Urinary bladder (tissue), 4 donors: ENCODE measurements around the gene CFAP57. TPM values are rescaled to one million over a fixed set of nuclear protein-coding genes. Genes with fewer than 3 reads are reported as not detected.

Experiments
- DNase-seq: peaks from one replicate; pipeline ENCODE4 v3.0.0-alpha.2; 2015; ENCODE audit errors: extremely low spot score
- H3K27ac ChIP-seq: one replicate; pipeline ENCODE4 v1.5.1; 2013; ENCODE audit warnings: low read depth, mild to moderate bottlenecking, moderate library complexity
- H3K36me3 ChIP-seq: one replicate; pipeline ENCODE4 v1.6.1; 2013; ENCODE audit warnings: mild to moderate bottlenecking, moderate library complexity; ENCODE audit not compliant: insufficient read depth
- H3K4me1 ChIP-seq: one replicate; pipeline ENCODE4 v1.6.1; 2013; ENCODE audit warnings: mild to moderate bottlenecking, moderate library complexity; ENCODE audit not compliant: insufficient read depth
- H3K4me3 ChIP-seq: one replicate; pipeline ENCODE4 v1.5.1; 2013; ENCODE audit warnings: low read depth, low read length
- WGBS: extraction: QIAGEN DNeasy Blood & Tissue Kit; methylation state at CpG from one replicate; pipeline ENCODE4 v1.1.7; 2013; 5-methylcytosine and 5-hydroxymethylcytosine counted together
- polyA plus RNA-seq: library from polyadenylated mRNA; stranded (reverse); fragments of 200-250 nt; gene quantifications from one replicate; pipeline ENCODE4 v1.2.3, GENCODE V29; 2013
- total RNA-seq: library from RNA; depleted of rRNA; stranded (reverse); fragments of >200 nt; gene quantifications from one replicate; pipeline ENCODE4 v1.2.3, GENCODE V29; 2014
- donor health status: healthy with polysubstance abuse.
- donor health status: healthy.

Gene CFAP57
- total and polyA plus RNA-seq, 2 donors = 0.05 to 0.11 TPM

DNA sequence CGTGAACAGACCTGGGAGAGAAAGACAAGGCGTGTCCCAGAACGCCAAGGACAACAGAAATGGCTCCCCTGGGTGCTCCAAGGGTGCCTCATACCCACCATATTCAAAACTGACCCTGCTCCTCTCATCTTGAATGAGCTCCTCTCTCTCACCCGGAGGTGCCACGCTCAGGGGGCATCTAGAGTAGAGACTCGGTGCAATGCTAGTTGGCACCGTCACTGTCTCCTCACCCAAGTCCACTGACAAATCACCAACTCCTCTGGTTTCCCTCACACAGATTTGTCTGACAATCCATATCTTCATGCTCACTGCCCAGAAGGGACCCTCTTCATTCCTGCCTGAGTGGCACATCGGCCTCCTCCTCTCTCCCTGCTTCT, 102.7 kb downstream of the CFAP57 start:
- DNase-seq = no peak
- WGBS = 91% methylated on average over 8 of the region's 8 CpGs
- Histone ChIP-seq H3K27ac (no peak overlapping the region), H3K4me3 (no peak overlapping the region), H3K36me3 (no peaks in the 10 kb centered on the region), H3K4me1 (no peaks in the 10 kb centered on the region)

DNA sequence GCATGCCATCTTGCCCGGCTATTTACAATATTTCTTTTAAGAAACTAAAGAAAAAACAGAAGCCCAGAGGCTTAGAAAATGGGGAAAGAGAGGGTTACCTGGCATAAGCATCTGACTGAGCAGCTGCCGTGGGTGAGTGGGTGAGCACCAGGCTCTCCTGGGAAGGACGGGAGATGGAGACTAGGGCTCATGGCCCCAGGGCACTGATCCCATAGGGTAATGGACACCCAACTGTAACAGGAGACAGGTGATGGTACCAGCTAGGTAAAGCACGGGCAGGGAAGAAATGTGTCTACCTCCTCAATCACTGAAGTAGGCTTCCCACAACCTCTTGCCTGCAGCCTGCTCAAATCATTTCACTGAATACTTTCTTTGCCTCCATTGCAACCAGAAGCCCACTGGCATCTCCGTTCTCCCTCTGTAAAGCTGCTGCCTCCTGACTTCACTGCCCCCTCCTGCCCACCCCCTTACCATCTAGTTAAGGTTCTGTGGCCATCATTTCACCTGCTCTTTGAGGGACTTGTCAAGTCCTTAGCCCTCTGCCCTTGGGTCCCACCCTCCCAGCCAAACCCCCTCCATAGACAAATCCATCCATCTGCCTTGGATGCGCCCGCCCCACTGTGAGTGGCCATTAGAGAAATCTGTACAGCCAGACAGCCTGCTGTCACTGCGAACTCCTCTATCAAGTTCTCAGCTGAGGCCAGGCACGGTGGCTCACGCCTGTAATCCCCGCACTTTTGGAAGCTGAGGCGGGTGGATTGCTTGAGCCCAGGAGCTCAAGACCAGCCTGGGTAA, 103.9 kb downstream of the CFAP57 start:
- H3K4me3 ChIP-seq = no peak overlapping the region
- H3K27ac ChIP-seq = no peak overlapping the region
- H3K36me3 ChIP-seq = no peaks in the 10 kb centered on the region
- no peaks in the 10 kb centered on the region for H3K4me1 ChIP-seq
- 77% methylated on average over 12 of the region's 12 CpGs for WGBS
- no peak for DNase-seq

DNA sequence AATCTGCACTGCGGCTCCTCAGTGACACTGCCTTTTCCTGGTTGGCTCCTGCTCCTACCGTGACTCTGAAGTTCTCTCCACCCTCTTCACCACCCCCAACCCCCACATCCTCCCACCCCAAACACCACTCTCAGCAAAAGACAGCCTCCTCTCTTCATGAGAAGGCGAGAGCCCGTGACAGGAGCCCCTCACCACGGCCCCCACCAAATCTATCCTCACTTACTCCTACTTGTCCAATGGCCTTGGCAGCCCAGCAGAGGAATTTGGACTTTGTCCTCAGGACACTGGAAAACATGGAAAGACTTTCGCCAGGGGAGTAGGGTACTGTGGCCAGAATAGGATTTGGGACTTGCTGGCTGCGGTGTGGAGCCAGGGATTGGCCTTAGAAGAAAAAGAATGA, 104.5 kb downstream of the CFAP57 start:
- DNase-seq = no peak
- H3K4me3 ChIP-seq = no peak overlapping the region
- no peaks in the 10 kb centered on the region for H3K36me3 ChIP-seq
- no peaks in the 10 kb centered on the region for H3K4me1 ChIP-seq
- no peak overlapping the region for H3K27ac ChIP-seq
- 52% methylated on average over 7 of the region's 7 CpGs for WGBS

DNA sequence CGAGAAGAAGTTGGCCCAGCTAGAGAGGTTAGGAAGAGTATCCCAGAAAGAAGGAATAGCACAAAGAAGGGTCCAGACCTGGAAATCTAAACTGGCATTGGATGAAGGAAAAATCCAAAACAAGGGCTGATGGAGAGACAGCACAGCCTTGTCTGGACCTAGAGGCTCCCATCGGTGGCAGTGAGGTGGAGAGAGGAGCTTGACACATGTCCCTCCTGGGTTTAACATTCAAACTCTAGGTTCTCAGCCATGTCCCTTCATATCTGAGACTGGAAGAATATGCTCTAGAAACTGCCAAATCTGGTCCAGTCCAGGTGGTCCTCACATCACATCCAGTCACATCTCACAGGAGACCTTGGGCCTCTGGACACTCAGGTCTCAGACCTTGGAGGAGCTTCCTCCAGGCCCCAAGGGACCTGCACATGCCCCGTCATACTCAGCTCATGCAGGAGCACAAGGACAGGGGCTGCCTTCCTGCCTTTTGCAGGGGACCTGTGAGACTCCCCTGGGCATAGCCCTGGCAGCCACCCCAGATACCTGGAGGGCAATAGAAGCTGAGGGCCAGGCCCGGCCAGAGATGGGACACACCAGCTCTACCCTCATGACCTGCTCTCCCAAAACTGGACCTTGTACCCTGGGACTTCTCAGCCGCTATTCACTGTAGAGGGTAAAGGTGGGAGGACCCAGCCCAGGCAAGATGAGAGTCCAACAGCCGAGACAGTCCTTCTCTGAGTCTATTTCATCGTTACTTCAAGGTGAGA, 105.2 kb downstream of the CFAP57 start:
- Histone ChIP-seq H3K27ac (no peak overlapping the region), H3K4me3 (no peak overlapping the region), H3K4me1 (no peaks in the 10 kb centered on the region), H3K36me3 (no peaks in the 10 kb centered on the region)
- 89% methylated on average over 7 of the region's 7 CpGs for WGBS
- no peak for DNase-seq

DNA sequence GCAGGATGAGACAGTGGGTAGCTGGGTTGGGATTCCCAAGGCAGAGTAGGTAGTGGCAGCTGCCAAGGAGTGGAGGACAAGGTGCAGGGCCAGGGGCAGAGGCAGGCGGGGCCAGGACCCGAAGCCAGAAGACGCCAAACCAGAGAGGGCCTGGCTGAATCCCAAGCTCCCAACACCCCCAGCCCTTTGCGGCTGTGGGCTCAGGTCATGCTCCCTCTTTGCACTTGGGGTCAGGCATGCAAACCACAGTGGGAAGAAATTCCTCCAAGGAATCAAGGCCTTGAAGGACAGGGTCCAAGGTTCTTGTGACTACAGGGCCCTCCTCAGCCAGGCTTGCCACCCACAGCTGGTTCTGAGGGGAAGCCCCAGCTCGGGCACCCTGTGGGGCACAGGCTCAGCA, 107.0 kb downstream of the CFAP57 start:
- no peak overlapping the region for H3K4me3 ChIP-seq
- 92% methylated on average over 5 of the region's 5 CpGs for WGBS

DNA sequence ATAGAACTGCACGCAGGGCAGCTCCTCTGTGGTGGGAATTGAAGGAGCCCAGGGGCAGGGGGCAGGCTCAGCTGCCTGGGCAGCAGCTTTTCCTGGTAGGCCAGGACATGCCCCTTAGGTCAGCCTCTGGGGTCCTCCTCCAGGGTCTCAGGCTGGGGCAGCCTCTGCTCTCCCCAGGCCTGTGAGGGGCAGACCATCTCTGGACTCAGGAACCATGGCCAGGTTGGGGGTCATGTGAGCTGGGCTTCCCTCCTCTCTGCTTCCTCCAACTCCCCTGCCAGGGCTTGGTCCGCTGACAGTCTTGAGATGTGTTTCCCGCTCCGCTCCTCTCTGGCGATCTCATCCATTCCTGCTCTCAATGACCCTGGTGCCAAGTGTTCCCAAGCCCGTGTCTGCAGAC, 107.5 kb downstream of the CFAP57 start:
- Histone ChIP-seq H3K4me3 (no peak overlapping the region), H3K4me1 (no peaks in the 10 kb centered on the region), H3K27ac (no peak overlapping the region), H3K36me3 (no peaks in the 10 kb centered on the region)
- WGBS = 89% methylated on average over 6 of the region's 6 CpGs
- DNase-seq = no peak

More for the DNA sequence above, 107.0 kb downstream of the CFAP57 start:
- DNase-seq = no peak
- Histone ChIP-seq H3K36me3 (no peaks in the 10 kb centered on the region), H3K4me1 (no peaks in the 10 kb centered on the region), H3K27ac (no peak overlapping the region)

DNA sequence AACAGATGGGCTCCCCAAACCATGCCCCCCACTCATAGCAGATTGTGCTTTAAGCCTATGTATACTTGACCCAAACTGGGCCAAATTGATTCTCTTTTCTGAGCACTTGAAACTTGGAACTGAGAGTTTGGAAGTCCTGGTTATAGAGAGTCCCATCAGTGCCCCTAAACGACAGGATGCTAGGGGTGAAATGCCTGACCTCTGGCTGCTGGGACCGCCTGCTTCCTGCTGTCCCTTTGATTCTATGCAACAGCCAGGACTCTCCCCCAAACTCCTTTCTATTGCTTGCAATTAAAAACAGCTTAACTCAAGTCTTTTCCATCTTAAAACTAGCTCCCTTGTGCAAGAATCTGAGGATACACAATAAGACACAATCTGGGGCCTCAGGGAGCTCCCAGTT, 108.6 kb downstream of the CFAP57 start:
- Histone ChIP-seq H3K4me3 (no peak overlapping the region), H3K4me1 (no peaks in the 10 kb centered on the region), H3K36me3 (no peaks in the 10 kb centered on the region), H3K27ac (no peak overlapping the region)
- no peak for DNase-seq
- 30% methylated on average over 2 of the region's 2 CpGs for WGBS

DNA sequence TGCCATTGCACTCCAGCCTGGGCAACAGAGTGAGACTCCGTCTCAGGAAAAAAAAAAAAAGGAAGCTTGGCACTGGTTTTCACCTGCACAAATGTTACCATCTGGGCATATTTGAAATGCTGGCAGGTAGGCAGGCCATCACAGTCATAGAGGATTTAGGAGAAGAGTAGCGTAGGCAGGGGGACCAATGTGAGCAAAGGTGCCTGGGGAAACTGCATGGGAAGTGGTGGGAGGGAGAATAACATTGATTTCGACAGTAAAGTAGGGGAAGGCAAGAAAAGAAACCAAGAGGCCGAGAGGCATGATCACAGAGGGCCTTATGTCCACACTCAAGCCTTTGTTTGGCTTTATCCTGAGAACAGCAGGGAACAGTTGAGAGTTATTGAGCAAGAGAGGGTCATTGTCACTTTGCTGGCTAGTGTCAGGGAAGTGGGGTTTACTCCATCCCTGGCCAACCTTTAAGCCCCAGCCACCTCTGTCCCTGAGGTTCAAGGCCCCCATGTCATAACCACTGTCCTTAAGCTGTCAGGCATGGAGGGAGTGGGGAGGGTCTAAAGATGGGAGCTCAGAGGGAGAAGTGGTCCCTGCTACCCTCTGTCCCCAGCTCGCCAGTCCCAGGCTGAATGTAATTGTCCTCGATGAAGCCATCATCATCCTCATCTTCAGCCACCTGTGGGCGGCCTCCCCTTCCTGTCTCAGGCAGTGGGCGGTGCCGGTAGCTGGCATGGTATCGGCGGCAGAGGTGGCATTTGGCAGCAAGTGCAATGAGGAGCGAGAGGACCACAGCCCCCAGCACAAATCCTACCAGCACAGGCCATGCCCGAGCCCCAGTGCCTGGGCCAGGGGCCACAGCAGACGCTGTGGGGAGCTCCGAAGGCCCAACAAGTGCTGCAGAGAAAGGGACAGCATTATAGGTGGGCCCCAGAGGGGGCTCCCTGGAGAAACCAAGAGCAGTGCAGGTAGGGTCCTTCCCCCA, 110.4 kb downstream of the CFAP57 start:
- 88% methylated on average over 15 of the region's 15 CpGs for WGBS
- Histone ChIP-seq H3K4me1 (no peaks in the 10 kb centered on the region), H3K4me3 (no peak overlapping the region), H3K36me3 (no peaks in the 10 kb centered on the region), H3K27ac (no peak overlapping the region)
- DNase-seq = no peak

DNA sequence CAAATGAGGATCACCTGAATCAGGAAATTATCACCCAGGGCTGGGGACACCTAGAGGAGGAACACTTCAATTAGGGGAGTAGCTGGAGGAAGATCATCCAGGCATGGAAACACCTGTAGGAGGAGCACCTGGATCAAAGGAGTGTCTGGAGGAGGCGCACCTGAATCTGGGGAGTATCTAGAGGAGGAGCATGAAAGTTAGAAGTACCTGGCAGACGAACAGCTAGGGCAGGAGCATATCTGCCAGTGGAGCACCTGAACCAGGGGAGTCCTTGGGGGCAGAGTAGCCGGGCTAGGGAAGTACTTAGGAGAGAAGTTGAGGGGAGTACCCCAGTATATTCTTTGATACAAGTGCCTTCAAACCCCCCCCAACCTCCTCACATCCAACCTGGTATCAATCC, 111.9 kb downstream of the CFAP57 start:
- Histone ChIP-seq H3K36me3 (no peaks in the 10 kb centered on the region), H3K4me1 (no peaks in the 10 kb centered on the region), H3K27ac (no peak overlapping the region), H3K4me3 (no peak overlapping the region)
- WGBS = 90% methylated on average over 3 of the region's 3 CpGs
- DNase-seq = no peak

DNA sequence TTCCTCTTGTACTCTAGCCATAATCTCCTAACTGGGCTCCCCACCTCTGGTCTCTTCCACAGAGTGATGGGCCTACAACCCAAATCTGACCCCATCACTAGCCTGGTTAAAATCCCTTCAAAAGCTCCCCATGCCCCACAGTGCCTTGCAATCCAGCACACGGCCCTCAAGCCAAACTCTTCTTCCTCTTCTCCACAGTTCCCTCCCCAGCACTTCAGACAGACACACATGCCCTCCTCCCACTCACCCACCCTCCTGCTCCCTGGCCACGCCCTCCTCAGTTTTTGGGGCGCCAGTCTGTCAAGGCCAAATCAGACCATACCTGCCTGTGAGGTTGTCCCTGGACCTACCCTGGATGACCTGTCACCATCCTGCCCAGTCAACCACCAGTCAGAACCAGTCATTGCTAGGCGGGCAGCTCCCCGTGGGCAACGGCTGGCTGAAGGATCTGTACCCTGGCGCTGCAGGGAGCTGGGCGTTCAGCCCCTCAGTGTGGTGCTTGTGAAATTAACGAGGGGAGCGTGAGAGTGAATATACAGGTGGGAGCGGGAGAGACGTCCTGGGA, 112.5 kb downstream of the CFAP57 start:
- Histone ChIP-seq H3K27ac (no peak overlapping the region), H3K4me3 (no peak overlapping the region), H3K4me1 (no peaks in the 10 kb centered on the region), H3K36me3 (no peaks in the 10 kb centered on the region)
- 68% methylated on average over 12 of the region's 12 CpGs for WGBS
- no peak for DNase-seq

DNA sequence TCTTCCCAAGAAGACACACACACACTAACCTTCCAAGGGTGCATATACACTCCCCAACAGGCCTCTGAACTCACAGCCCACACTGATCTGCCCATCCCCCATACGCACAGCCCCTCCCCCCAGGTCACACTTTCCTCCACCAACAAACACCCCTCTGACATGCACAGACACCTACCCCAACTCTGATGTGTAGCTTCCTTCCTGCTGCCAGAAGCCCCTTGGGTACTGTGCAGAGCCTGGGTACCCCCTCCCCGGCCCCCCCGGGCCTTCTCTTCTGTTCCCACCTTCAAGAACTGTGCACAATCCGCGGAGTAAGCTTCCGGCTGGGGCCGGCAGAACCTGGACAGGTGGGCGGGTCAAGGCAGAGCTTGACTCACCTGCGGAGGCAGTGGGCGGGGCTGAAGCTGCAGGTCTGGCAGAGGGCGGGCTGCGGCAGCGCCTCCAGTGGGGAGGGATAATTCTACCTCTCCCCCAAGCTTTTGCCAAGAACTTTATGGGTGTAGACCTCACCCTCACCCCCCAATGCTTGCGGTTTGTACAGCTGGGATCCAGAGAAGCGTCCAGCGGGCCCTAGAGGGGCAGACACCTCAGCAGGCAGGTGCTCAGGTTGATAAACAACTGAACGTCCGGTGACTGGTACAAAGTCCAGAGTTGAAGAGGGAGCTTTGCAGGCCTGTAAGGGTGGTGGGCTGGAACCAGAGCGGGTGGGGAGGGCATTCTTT, 113.3 kb downstream of the CFAP57 start, which contains the start of gene C1orf210:
Gene C1orf210, minus strand, starts transcription at position 313 of the 722 bp plus-strand sequence. CDS start 2,311 bp downstream, outside the sequence.
- Histone ChIP-seq H3K4me3 (peak within 1 kb of the TSS; percentile 8), H3K36me3 (no peaks in the 10 kb centered on the region), H3K4me1 (no peaks in the 10 kb centered on the region), H3K27ac (no peak within 1 kb of the TSS)
- peak; percentile 37 for DNase-seq
- WGBS = 33% methylated on average over 19 of the region's 19 CpGs

DNA sequence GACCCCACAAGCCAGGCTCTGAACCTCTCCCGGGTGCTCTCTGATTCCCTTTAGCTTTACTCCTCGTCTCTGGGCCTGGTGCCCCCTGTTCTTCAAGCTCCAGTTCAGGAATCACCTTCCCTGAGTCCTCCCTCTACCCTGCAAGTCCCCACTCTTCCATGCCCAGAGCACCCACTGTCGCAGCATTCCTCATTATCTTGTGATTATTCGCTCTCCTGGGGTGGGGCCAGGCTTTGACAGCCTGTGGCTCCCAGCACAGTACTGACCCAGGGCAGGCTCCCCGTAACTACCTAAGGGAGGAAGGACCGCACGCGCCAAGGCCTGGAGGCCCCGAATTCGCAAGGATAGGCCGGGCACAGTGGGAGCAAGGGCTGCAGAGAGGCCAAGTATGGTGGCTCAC, 114.0 kb downstream of the CFAP57 start:
- no peaks in the 10 kb centered on the region for H3K4me1 ChIP-seq
- DNase-seq = no peak
- no peak overlapping the region for H3K4me3 ChIP-seq
- H3K27ac ChIP-seq = no peak overlapping the region
- WGBS = 89% methylated on average over 11 of the region's 11 CpGs
- H3K36me3 ChIP-seq = no peaks in the 10 kb centered on the region
